Neural cell (in vitro differentiated cells): ENCODE data around the gene ADAMTS17. TPM values are rescaled to one million over a fixed set of nuclear protein-coding genes. Genes with fewer than 3 reads are reported as not detected.

Experiments
- H2AFZ ChIP-seq: fragments of 200-600, 300-800 bp; sonication (generic), shearing (Covaris generic); 2 replicates; pipeline ENCODE4 v1.6.0; 2014; ENCODE audit warnings: low read depth, mild to moderate bottlenecking, antibody characterized with exemption, low read length, moderate library complexity
- H3F3A ChIP-seq: fragments of 200-600 bp; shearing (Covaris generic); 2 replicates; pipeline ENCODE4 v1.6.1; 2016; ENCODE audit warnings: mild to moderate bottlenecking, moderate library complexity, mixed read lengths, antibody characterized with exemption, low read length; ENCODE audit not compliant: insufficient read depth, poor library complexity, severe bottlenecking
- H3K27ac ChIP-seq: fragments of 200-600, 300-800 bp; sonication (generic), shearing (Covaris generic); 2 replicates; pipeline ENCODE4 v1.5.1; 2014; ENCODE audit warnings: mild to moderate bottlenecking, low read length, moderate library complexity
- H3K27me3 ChIP-seq: fragments of 300-800, 200-600 bp; sonication (generic), shearing (Covaris generic); 2 replicates; pipeline ENCODE4 v1.6.0; 2014; ENCODE audit warnings: mild to moderate bottlenecking, low read depth, low read length, moderate library complexity; ENCODE audit not compliant: insufficient read depth
- H3K36me3 ChIP-seq: fragments of 300-800, 200-600 bp; sonication (generic), shearing (Covaris generic); 2 replicates; pipeline ENCODE4 v1.5.1; 2014; ENCODE audit warnings: mild to moderate bottlenecking, antibody characterized with exemption, low read length, moderate library complexity; ENCODE audit not compliant: insufficient read depth
- H3K4me2 ChIP-seq: fragments of 300-800, 200-600 bp; sonication (generic), shearing (Covaris generic); 2 replicates; pipeline ENCODE4 v1.6.0; 2014; ENCODE audit warnings: mild to moderate bottlenecking, low read length
- H3K4me3 ChIP-seq: fragments of 300-800, 200-600 bp; sonication (generic), shearing (Covaris generic); 2 replicates; pipeline ENCODE4 v1.5.1; 2014; ENCODE audit warnings: mild to moderate bottlenecking, low read length, moderate library complexity
- H3K79me2 ChIP-seq: fragments of 200-600 bp; shearing (Covaris generic); replicated peaks from 2 replicates; pipeline ENCODE4 v1.6.0; 2014; ENCODE audit warnings: mild to moderate bottlenecking, low read length, moderate library complexity; ENCODE audit not compliant: insufficient read depth
- H3K9ac ChIP-seq: fragments of 300-800, 200-600 bp; sonication (generic), shearing (Covaris generic); 2 replicates; pipeline ENCODE4 v1.6.1; 2016; ENCODE audit warnings: mild to moderate bottlenecking, low read length, mixed read lengths
- H3K9me2 ChIP-seq: fragments of 200-600 bp; shearing (Covaris generic); 2 replicates; pipeline ENCODE4 v1.6.1; 2016; ENCODE audit warnings: mild to moderate bottlenecking, low read length, mixed read lengths; ENCODE audit not compliant: insufficient read depth
- H3K9me3 ChIP-seq: fragments of 200-600, 300-800 bp; sonication (generic), shearing (Covaris generic); 2 replicates; pipeline ENCODE4 v1.6.1; 2016; ENCODE audit warnings: mild to moderate bottlenecking, mixed run types, low read length, moderate library complexity, mixed read lengths
- H4K20me1 ChIP-seq: fragments of 200-600 bp; shearing (Covaris generic); 2 replicates; pipeline ENCODE4 v1.6.1; 2016; ENCODE audit warnings: mild to moderate bottlenecking, mixed run types; ENCODE audit not compliant: insufficient read depth
- CTCF ChIP-seq: fragments of 450-650 bp; IDR thresholded peaks from 2 replicates; pipeline ENCODE4 v1.5.1; 2014; ENCODE audit warnings: antibody characterized with exemption, mild to moderate bottlenecking, moderate library complexity; ENCODE audit not compliant: poor library complexity, severe bottlenecking
- EP300 ChIP-seq: fragments of 450-650 bp; conservative IDR thresholded peaks from 2 replicates; pipeline ENCODE4 v1.6.1; 2014; ENCODE audit warnings: antibody characterized with exemption, mild to moderate bottlenecking, moderate library complexity; ENCODE audit not compliant: poor library complexity, severe bottlenecking
- EZH2 ChIP-seq: fragments of 200-600, 300-800 bp; shearing (Covaris generic), sonication (generic); IDR thresholded peaks from 2 replicates; pipeline ENCODE4 v1.6.1; 2014; ENCODE audit warnings: antibody characterized with exemption, low read length, borderline replicate concordance, mild to moderate bottlenecking; ENCODE audit not compliant: insufficient read depth, poor library complexity, severe bottlenecking
- MXI1 ChIP-seq: fragments of 450-650 bp; conservative IDR thresholded peaks from 2 replicates; pipeline ENCODE4 v1.6.1; 2014; ENCODE audit warnings: antibody characterized with exemption, mild to moderate bottlenecking; ENCODE audit not compliant: poor library complexity, severe bottlenecking
- POLR2AphosphoS5 ChIP-seq: IDR thresholded peaks from 2 replicates; pipeline ENCODE4 v1.6.1; 2012
- RAD21 ChIP-seq: fragments of 450-650 bp; conservative IDR thresholded peaks from 2 replicates; pipeline ENCODE4 v1.6.1; 2014; ENCODE audit warnings: antibody characterized with exemption, mild to moderate bottlenecking, moderate library complexity
- REST ChIP-seq: IDR thresholded peaks from 2 replicates; pipeline ENCODE4 v1.6.1; 2012; ENCODE audit warnings: borderline replicate concordance
- SMC3 ChIP-seq: fragments of 450-650 bp; conservative IDR thresholded peaks from 2 replicates; pipeline ENCODE4 v1.6.1; 2014; ENCODE audit warnings: antibody characterized with exemption, mild to moderate bottlenecking, moderate library complexity; ENCODE audit not compliant: poor library complexity
- TAF1 ChIP-seq: IDR thresholded peaks from 2 replicates; pipeline ENCODE4 v1.6.1; 2012; ENCODE audit warnings: low read depth
- polyA plus RNA-seq: library from polyadenylated mRNA; depleted of rRNA; stranded (reverse); fragments of >200 nt; gene quantifications from 2 replicates; pipeline ENCODE4 v1.2.3, GENCODE V29; 2014

ADAMTS17 gene
- polyA plus RNA-seq, 1 donor from 2014 or later: 0.04 TPM

GRCh38 chr15:100349321-100349695, 7.5 kb upstream of the ADAMTS17 start:
- Histone ChIP-seq H3K4me3 (peak overlapping the region; percentile 64), H4K20me1 (no peaks in the 10 kb centered on the region), H3K27me3 (peaks cover 13% of the 10 kb centered on the region), H3K79me2 (no peaks in the 10 kb centered on the region), H3K9me3 (no peaks in the 10 kb centered on the region), H3K36me3 (no peaks in the 10 kb centered on the region), H3F3A (no peaks in the 10 kb centered on the region), H2AFZ (no peak overlapping the region), H3K4me2 (no peak overlapping the region), H3K9me2 (no peaks in the 10 kb centered on the region), H3K27ac (no peak overlapping the region), H3K9ac (no peak overlapping the region)
- TF ChIP-seq POLR2AphosphoS5 (no peak), REST (no peak), SMC3 (no peak), CTCF (no peak), RAD21 (no peak), EP300 (no peak), EZH2 (no peak), MXI1 (no peak), TAF1 (no peak)

- TF ChIP-seq MXI1 (no peak), SMC3 (no peak), RAD21 (no peak), CTCF (no peak), EZH2 (no peak), REST (no peak), TAF1 (no peak), POLR2AphosphoS5 (no peak), EP300 (no peak)
- Histone ChIP-seq H3K36me3 (no peaks in the 10 kb centered on the region), H3K27me3 (peaks cover 18% of the 10 kb centered on the region), H2AFZ (no peak overlapping the region), H3F3A (no peaks in the 10 kb centered on the region), H3K9ac (no peak overlapping the region), H4K20me1 (no peaks in the 10 kb centered on the region), H3K4me3 (no peak overlapping the region), H3K9me2 (no peaks in the 10 kb centered on the region), H3K27ac (no peak overlapping the region), H3K4me2 (no peak overlapping the region), H3K79me2 (no peaks in the 10 kb centered on the region), H3K9me3 (no peaks in the 10 kb centered on the region)
These were observed 6.8 kb upstream of the ADAMTS17 start for GRCh38 chr15:100348578-100348977.
